GM19240 (cell line): ENCODE data around the gene EHD2.
"Not testable (repeated sequence)": the region's sequence is repeated elsewhere in the genome, so short reads cannot be mapped to it uniquely, and the experiment has no call there.

Experiments used
- DNase-seq: peaks from one replicate; pipeline ENCODE4 v3.0.0; 2011; ENCODE audit warnings: low spot score; ENCODE audit not compliant: insufficient read length

The EHD2 gene

GRCh38 chr19:47745010-47745901 is 32.0 kb downstream of the EHD2 start, which contains the start of gene NOP53:
Gene NOP53, plus strand, starts transcription at chr19:47745546. Its CDS starts 14 bp downstream, at chr19:47745560.
- peak; percentile 96 for DNase-seq

- DNase-seq, result not testable (repeated sequence)
These were observed 32.9 kb downstream of the EHD2 start for GRCh38 chr19:47746129-47746528.

DNA sequence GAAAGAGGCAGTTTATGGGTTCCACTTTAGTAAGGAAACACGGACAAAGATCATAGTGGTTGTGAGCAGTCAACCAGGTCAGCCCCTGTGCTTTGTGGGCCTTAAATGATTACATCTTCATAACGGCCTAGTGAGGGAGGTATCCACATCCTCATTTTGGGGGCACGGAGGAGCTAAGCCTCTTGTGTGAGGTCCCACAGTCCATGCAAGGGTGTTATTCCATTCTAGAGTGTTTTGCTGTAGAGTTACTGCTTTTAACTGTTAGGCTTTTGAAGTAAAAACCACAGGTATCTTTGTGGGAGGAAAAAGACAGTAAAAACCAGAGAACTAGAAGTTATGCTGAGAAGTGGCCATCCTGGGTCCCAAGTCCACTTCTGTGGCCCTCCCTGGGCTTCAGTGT is 36.1 kb downstream of the EHD2 start:
- DNase-seq, result peak; percentile 40

DNA sequence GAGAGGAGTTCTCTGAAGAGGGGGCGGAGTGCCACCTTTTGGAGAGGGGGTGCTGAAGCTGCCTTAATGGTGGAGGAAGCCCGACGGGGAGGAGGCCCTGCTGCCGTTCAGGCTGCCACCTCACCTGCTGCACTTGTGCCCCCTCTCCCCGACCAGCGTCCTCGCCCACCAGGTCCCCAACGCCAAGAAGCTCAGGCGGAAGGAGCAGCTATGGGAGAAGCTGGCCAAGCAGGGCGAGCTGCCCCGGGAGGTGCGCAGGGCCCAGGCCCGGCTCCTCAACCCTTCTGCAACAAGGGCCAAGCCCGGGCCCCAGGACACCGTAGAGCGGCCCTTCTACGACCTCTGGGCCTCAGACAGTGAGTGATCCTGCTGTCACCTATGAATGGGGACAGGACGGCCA is 37.5 kb downstream of the EHD2 start:
- DNase-seq, result no peak

DNA sequence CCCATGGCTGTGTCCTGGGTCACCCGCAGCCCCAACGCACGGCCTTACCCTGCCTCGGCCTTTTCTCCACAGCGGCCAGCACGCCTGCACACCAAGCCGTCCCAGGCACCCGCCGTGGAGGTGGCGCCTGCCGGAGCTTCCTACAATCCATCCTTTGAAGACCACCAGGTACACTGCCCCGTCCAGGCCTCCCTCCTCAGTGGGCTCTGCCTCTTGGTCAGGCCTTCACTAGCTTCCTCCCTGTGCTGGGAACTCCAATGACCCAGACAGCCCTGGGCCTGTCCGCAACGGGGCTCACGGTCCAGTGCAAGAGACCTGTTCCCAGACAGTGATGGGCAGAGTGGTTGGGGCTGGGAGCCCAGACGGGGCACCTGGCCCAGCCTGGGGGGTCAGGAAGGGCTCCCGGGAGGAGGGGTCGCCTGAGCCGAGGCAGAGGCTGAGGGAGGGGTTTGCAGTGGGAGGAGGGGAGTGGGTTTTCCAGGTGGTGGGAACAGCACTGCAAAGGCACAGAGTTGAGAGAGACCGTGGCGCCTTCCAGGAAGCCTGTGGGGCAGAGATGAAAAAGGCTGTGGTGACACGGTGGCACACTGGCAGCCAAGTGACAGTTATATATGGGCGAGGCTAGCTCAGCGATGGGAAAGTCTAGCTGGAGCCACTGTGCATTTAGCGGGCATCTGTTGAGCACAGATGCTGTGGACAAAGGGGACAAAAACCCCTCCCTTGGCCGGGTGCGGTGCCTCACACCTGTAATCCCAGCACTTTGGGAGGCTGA is 39.4 kb downstream of the EHD2 start:
- no peak for DNase-seq

DNA sequence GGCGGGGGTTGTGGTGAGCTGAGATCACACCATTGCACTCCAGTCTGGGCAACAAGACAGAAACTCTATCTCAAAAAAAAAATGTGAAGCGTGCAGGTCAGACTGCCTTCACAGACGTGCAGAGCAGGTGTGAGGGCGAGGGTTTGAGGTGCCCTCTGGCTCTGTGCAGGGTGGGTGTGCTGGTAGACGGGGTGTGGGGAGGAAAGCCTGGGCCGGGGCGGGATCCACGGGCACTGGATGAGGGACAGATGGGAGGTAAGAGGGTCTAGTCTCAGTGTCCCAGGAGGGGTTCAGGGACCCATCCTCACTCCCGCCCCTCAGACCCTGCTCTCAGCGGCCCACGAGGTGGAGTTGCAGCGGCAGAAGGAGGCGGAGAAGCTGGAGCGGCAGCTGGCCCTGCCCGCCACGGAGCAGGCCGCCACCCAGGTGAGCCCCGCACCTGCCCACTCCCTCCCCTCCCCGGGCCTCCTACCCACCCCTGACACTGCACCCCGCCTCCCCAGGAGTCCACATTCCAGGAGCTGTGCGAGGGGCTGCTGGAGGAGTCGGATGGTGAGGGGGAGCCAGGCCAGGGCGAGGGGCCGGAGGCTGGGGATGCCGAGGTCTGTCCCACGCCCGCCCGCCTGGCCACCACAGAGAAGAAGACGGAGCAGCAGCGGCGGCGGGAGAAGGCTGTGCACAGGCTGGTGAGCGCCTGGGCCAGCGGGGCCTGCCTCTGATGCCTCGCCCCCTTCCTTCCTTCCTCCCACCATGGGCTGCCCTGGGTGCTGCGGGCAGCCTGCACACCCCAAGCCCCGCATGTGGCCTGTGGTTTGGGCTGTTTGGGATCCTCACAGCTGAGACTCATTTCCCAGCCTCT is 41.2 kb downstream of the EHD2 start:
- no peak for DNase-seq

- DNase-seq, result no peak
These were observed 42.0 kb downstream of the EHD2 start for GRCh38 chr19:47755065-47755761.

DNA sequence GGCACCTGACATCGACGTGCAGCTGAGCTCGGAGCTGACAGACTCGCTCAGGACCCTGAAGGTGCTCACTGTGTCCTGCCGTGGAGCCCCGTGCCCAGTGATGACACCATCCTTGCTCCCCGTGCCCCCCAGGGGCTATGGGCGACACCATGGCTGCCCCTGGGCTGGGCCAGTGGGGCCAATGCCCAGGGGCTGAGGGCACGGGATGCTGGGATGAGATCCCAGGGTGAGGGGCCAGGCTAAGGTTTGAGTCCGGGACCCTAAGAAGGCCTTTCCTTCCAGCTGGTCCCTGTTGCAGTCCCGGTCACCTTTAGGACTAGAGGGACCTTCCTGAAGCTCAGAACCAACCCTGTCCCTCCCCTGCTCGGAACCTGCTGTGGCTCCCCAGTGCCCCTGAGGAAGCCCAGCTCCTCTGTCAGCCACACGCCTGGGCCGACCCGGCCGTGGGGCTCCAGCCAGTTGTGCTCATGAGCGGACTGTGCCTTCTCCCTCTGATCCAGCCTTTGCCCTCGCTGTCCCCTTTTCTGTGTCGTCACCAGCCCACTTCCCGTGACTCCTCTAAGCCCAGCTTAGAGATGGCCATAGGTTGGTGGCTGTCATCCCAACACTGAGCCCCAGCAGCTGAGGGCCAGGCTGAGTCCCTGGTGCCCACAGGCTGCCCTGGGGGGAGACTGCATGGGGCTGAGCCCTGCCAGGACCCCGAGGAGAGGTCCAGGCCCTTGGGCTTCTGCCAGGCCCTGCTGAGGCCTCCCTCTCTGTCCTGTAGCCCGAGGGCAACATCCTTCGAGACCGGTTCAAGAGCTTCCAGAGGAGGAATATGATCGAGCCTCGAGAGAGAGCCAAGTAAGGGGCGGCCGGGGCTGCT is 42.8 kb downstream of the EHD2 start:
- no peak for DNase-seq

GRCh38 chr19:47756627-47756929 is 43.4 kb downstream of the EHD2 start:
- no peak for DNase-seq

DNA sequence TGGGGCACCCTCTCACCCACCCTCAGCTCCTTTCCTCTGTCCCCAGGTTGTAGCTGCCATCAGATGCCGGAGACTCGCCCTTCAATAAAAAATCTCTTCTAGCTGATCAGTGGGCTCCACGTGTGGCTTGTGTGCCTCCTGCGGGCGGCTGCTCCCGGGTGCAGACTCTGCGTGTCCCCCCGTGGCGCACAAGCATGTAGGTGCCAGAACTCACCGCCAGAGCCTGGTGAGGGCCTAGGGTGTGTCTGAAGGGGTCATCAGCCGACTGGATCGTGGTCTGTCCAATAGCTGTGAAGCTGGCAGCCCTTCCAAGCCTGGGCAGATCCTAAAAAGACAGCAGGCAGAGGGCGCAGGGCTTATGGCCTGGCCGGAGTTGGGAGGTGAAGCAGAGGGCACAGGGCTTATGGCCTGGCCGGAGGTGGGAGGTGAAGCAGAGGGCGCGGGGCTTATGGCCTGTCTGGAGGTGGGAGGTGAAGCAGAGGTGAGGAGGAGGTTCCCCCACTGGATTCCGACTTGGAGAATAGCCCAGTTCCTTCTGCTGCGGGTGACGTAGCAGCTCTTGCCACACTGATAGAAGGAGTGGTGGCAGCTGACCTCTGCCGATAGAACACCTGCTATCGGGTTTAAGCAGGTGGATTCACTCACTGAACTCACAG is 43.9 kb downstream of the EHD2 start:
- DNase-seq, result no peak

GRCh38 chr19:47757617-47758442 is 44.6 kb downstream of the EHD2 start:
- DNase-seq, result no peak

DNA sequence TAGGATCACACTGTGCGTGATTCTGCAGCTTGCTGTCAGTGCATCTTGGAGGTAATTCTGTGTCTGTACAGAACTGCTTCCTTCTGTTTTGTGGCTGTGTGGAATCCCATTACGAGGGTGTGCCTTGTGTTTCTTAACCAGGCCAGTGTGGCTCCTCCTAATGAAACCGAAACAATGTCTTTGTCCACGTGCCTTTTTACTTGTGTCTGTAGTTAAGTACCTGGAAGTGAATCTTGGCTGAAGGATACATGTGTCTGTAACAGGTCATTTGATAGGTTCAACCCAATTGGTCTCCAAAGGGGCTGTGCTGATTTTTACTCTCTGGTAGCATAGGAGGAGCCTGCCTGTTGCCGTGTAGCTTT is 45.2 kb downstream of the EHD2 start:
- no peak for DNase-seq

DNA sequence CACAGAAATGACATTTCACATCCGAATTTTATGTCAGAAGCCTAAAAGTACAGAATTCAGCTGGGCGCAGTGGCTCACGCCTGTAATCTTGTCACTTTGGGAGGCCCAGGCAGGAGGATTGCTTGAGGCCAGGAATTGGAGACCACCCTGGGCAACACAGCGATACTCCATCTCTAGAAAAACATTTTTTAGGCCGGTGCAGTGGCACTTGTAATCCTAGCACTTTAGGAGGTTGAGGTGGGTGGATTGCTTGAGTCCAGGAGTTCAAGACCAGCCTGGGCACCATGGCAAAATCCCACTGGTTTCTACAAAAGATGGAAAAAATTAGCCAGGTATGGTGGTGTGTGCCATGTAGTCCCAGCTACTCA is 47.4 kb downstream of the EHD2 start:
- DNase-seq, result no peak

- DNase-seq, result no peak
These were observed 48.3 kb downstream of the EHD2 start for GRCh38 chr19:47761566-47761965.

DNA sequence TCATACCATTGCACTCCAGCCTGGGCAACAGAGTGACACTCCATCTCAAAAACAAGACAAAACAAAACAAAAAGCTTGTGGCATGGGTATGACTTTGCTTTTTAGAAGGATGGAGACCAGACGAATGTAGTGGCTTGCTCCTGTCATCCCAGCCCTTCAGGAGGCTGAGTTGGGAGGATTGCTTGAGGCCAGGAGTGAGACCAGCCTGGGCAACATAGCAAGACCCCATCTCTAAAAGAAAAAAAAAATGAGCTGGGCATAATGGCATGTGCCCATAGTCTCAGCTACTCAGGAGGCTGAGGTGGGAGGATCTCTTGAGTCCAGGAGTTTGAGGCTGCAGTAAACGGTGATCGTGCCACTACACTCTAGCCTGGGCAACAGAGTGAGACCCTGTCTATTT is 48.9 kb downstream of the EHD2 start:
- DNase-seq, result no peak

DNA sequence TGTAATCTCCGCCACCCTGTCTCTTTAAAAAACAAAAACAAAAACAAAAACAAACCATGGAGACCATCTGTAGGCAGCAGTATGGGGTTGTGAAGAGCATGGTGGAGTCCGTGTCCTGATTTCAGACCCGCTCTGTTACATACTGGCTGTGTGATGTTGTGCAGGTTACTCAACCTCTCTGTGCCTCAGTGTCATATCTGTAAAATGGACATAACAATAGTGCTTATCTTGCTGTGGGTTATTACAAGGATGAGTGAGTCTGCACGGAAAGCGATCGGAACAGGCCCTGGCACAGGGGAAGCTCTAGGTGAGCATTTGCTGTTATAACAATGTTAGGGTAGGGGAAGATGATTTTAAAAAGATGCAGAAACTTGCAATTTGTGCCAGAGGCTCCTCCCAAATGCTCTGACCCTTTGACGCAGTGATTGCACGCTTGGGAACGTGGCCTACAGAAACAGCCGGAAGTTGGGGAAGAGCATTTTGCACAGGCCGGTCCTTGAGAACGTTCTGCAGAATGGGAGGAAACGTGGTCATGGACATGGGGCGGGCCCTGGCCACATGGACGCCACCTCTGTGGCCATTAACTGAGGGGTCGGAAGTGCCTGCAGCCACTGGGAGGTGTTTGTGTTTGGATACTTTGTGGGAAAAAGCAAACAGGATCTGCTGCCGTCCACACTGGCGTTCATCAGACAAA is 49.5 kb downstream of the EHD2 start:
- no peak for DNase-seq

- DNase-seq, result not testable (repeated sequence)
These were observed 51.5 kb downstream of the EHD2 start for GRCh38 chr19:47764705-47765104.
